T-cell (primary cell): ENCODE measurements around the gene SPOP. TPM values are rescaled to one million over a fixed set of nuclear protein-coding genes. Genes with fewer than 3 reads are reported as not detected.

Source experiments
- ATAC-seq, 4 experiments: fragments of 200-7000 bp in 3 of 4; fragments of 150-1000 bp in 1 of 4; cut with Tn5 transposase; replicated peaks in 1 of 4; 1 replicate in 3 of 4; 2 replicates in 1 of 4; pipeline ENCODE4 v1.10.0; 2021; ENCODE audit warnings: moderate library complexity in 3 of 4, mild to moderate bottlenecking in 2 of 4, moderate number of reproducible peaks in 1 of 4
- CTCF ChIA-PET, 2 donors: fragments of 300-600 bp; sonication (Branson Sonifier 250); formaldehyde crosslinking; loops; one replicate each; lab custom pipeline; 2022; ENCODE audit warnings: antibody characterized with exemption in 2 of 2; lab: Charles Lee
- POLR2A ChIA-PET, 2 donors: fragments of 300-600 bp; sonication (Branson Sonifier 250); formaldehyde crosslinking; loops; one replicate each; lab custom pipeline; 2022; ENCODE audit warnings: antibody characterized with exemption in 2 of 2; lab: Charles Lee
- DNase-seq, 35 experiments: peaks; one replicate each; pipeline versions ENCODE4 v3.0.0 to v3.0.0-alpha.2; 2013 to 2023
- H3K27ac ChIP-seq: one replicate; pipeline ENCODE4 v1.5.1; 2013; ENCODE audit warnings: low read length
- H3K27me3 ChIP-seq, 2 experiments: replicated peaks in 1 of 2; 1 replicate in 1 of 2; 2 replicates in 1 of 2; pipeline versions ENCODE4 v1.6.1 to v1.7.0; 2013; ENCODE audit warnings: low read length in 1 of 2, mixed read lengths in 1 of 2; ENCODE audit not compliant: control insufficient read depth in 2 of 2, insufficient read depth in 2 of 2; ENCODE audit errors: extremely low read depth in 1 of 2
- H3K36me3 ChIP-seq, 2 donors: 1 replicate in 1 of 2; 2 replicates in 1 of 2; pipeline versions ENCODE4 v1.6.1 to v1.7.0; 2013; ENCODE audit warnings: low read length in 1 of 2; ENCODE audit not compliant: control insufficient read depth in 2 of 2, insufficient read depth in 1 of 2; ENCODE audit errors: extremely low read depth in 1 of 2
- H3K4me1 ChIP-seq, 2 experiments: 1 replicate in 1 of 2; 2 replicates in 1 of 2; pipeline versions ENCODE4 v1.6.1 to v1.7.0; 2013; ENCODE audit warnings: low read length in 2 of 2, mixed read lengths in 1 of 2; ENCODE audit not compliant: insufficient read depth in 2 of 2, control insufficient read depth in 1 of 2; ENCODE audit errors: extremely low read depth in 1 of 2
- H3K4me3 ChIP-seq, 2 donors: 1 replicate in 1 of 2; 2 replicates in 1 of 2; pipeline versions ENCODE4 v1.5.1 to v1.7.0; 2013; ENCODE audit warnings: mild to moderate bottlenecking in 2 of 2, low read length in 1 of 2, moderate library complexity in 1 of 2; ENCODE audit not compliant: control insufficient read depth in 1 of 2; ENCODE audit errors: extremely low read depth in 1 of 2
- H3K9me3 ChIP-seq: 2 replicates; pipeline ENCODE4 v1.7.0; 2013
- H3K27ac Mint-ChIP-seq, 2 donors: one replicate each; pipeline ENCODE4 v1.8.0; 2020 to 2021; ENCODE audit warnings: mild to moderate bottlenecking in 2 of 2, mixed read lengths in 2 of 2
- H3K27me3 Mint-ChIP-seq, 2 donors: one replicate each; pipeline ENCODE4 v1.8.0; 2021 to 2022; ENCODE audit warnings: mixed read lengths in 2 of 2
- H3K36me3 Mint-ChIP-seq: one replicate; pipeline ENCODE4 v1.8.0; 2021; ENCODE audit warnings: mixed read lengths
- H3K4me1 Mint-ChIP-seq, 3 donors: one replicate each; pipeline ENCODE4 v1.8.0; 2020 to 2022; ENCODE audit warnings: mixed read lengths in 3 of 3, mild to moderate bottlenecking in 1 of 3
- H3K4me3 Mint-ChIP-seq, 3 donors: one replicate each; pipeline ENCODE4 v1.8.0; 2020 to 2022; ENCODE audit warnings: mild to moderate bottlenecking in 3 of 3, mixed read lengths in 3 of 3, moderate library complexity in 3 of 3
- H3K9me3 Mint-ChIP-seq, 3 donors: one replicate each; pipeline ENCODE4 v1.8.0; 2020 to 2022; ENCODE audit warnings: mixed read lengths in 3 of 3
- WGBS: methylation state at CpG from one replicate; pipeline ENCODE4 v1.1.5; 2013; ENCODE audit warnings: missing lambda C conversion rate; ENCODE audit not compliant: insufficient coverage; 5-methylcytosine and 5-hydroxymethylcytosine counted together
- total RNA-seq, 35 experiments: library from RNA in 6 of 35; stranded (reverse) in 6 of 35; fragments of 120-200 nt in 1 of 35; gene quantifications; one replicate each; pipeline versions ENCODE4 v1.2.1 to v1.2.4 and lab custom pipeline; 2013 to 2026

The SPOP gene
- total RNA-seq, 5 donors from 2014 or later (not counting 1 experiment from before 2014, with no cell fraction given), result 67.1 to 80.4 (median 71.5) TPM

- peak overlapping the region; percentile 26 to 45 for H3K4me3 ChIP-seq
- H3K4me1 ChIP-seq, result peaks cover 22 to 45% of the 10 kb centered on the region in 2 experiments
- H3K27ac ChIP-seq, result peak overlapping the region; percentile 82
Observed at GRCh38 chr17:49688848-49689247, 11.0 kb upstream of the SPOP start.

GRCh38 chr17:49687878-49688491, 10.1 kb upstream of the SPOP start:
- Mint-ChIP-seq H3K27ac (peak overlapping the region; percentile 92 to 96), H3K4me3 (peak overlapping the region; percentile 75 to 83 (median 82)), H3K36me3 (no peaks in the 10 kb centered on the region), H3K9me3 (no peaks in the 10 kb centered on the region), H3K4me1 (peaks cover 43 to 51% (median 49%) of the 10 kb centered on the region in 3 donors), H3K27me3 (no peaks in the 10 kb centered on the region)
- H3K9me3 ChIP-seq, result no peaks in the 10 kb centered on the region
- peaks cover 0 to 2% of the 10 kb centered on the region in 2 donors for H3K36me3 ChIP-seq
- POLR2A ChIA-PET, result no interaction called here
- peak overlapping the region; percentile 45 to 57 for H3K4me3 ChIP-seq
- DNase-seq (peak in 9 of 35 experiments; percentile 13 to 65 (median 21)), ATAC-seq (peak; percentile 89 to 98 (median 96))
- H3K27ac ChIP-seq, result peak overlapping the region; percentile 82
- no peaks in the 10 kb centered on the region for H3K27me3 ChIP-seq
- 60% methylated on average over 2 of the region's 10 CpGs for WGBS
- CTCF ChIA-PET, result interaction anchor here (0.6 to 1.1 kb wide), 4 partner anchors 17 to 117 kb away, joined by 3 to 11 read pairs (median 6); no protein-coding TSS in a partner anchor
- peaks cover 22 to 45% of the 10 kb centered on the region in 2 experiments for H3K4me1 ChIP-seq

More at GRCh38 chr17:49688848-49689247, 11.0 kb upstream of the SPOP start:
- WGBS, result 93% methylated on average over 4 of the region's 4 CpGs
- Histone ChIP-seq H3K9me3 (no peaks in the 10 kb centered on the region), H3K36me3 (peaks cover 0 to 2% of the 10 kb centered on the region in 2 donors), H3K27me3 (no peaks in the 10 kb centered on the region)
- ChIA-PET CTCF (interaction anchor here in 1 of 2 donors (0.7 to 1.1 kb wide), 2 partner anchors 23 to 118 kb away, joined by 3 to 8 read pairs; no protein-coding TSS in a partner anchor), POLR2A (interaction anchor here (0.5 to 0.6 kb wide), 2 partner anchors 10 to 12 kb away, joined by 3 read pairs; no protein-coding TSS in a partner anchor)
- Mint-ChIP-seq H3K36me3 (no peaks in the 10 kb centered on the region), H3K27me3 (no peaks in the 10 kb centered on the region), H3K4me3 (peak overlapping the region; percentile 74 to 82 (median 81)), H3K27ac (peak overlapping the region; percentile 84 to 94), H3K4me1 (peaks cover 45 to 52% (median 49%) of the 10 kb centered on the region in 3 donors), H3K9me3 (no peaks in the 10 kb centered on the region)
- DNase-seq (no peak), ATAC-seq (no peak)

- H3K4me1 ChIP-seq, result peaks cover 8 to 16% of the 10 kb centered on the region in 2 experiments
- H3K27me3 Mint-ChIP-seq, result no peaks in the 10 kb centered on the region
- H3K27ac ChIP-seq, result no peak overlapping the region
- H3K4me3 Mint-ChIP-seq, result no peak overlapping the region
- no peaks in the 10 kb centered on the region for H3K9me3 ChIP-seq
- no peaks in the 10 kb centered on the region for H3K36me3 ChIP-seq
- H3K9me3 Mint-ChIP-seq, result no peaks in the 10 kb centered on the region
- 86% methylated on average over 5 of the region's 9 CpGs for WGBS
- DNase-seq (no peak), ATAC-seq (no peak)
- no peaks in the 10 kb centered on the region for H3K36me3 Mint-ChIP-seq
- peak overlapping the region in 1 of 2 donors; percentile 5 for H3K27ac Mint-ChIP-seq
- no peaks in the 10 kb centered on the region for H3K27me3 ChIP-seq
- CTCF ChIA-PET, result interaction anchor here (0.6 to 1.5 kb wide), 4 partner anchors 15 to 471 kb away, joined by 3 to 9 read pairs (median 4); partner anchors contain the start of genes ABI3 (in 1 of the 2) and GNGT2 (in 1 of the 2)
- H3K4me3 ChIP-seq, result no peak overlapping the region
- peaks cover 15 to 21% (median 17%) of the 10 kb centered on the region in 3 donors for H3K4me1 Mint-ChIP-seq
- POLR2A ChIA-PET, result no interaction called here
Observed at GRCh38 chr17:49681106-49681979, 3.4 kb upstream of the SPOP start.

GRCh38 chr17:49680314-49680713, 2.4 kb upstream of the SPOP start:
- 80% methylated on average over 3 of the region's 6 CpGs for WGBS

GRCh38 chr17:49677134-49677932, 564 bp downstream of the SPOP start:
- Histone ChIP-seq H3K36me3 (peaks cover 8 to 13% of the 10 kb centered on the region in 2 donors), H3K4me1 (peaks cover 24 to 31% of the 10 kb centered on the region in 2 experiments), H3K27me3 (no peaks in the 10 kb centered on the region), H3K27ac (peak overlapping the region; percentile 99), H3K4me3 (peak overlapping the region; percentile 82 to 89), H3K9me3 (no peaks in the 10 kb centered on the region)
- peak; percentile 62 to 67 (median 66) for ATAC-seq
- peaks cover 16% of the 10 kb centered on the region for H3K36me3 Mint-ChIP-seq
- no peaks in the 10 kb centered on the region for H3K9me3 Mint-ChIP-seq
- 0% methylated on average over 17 of the region's 34 CpGs for WGBS
- H3K27ac Mint-ChIP-seq, result peak overlapping the region; percentile 95 to 98
- ChIA-PET POLR2A (interaction anchor here (0.5 to 1.2 kb wide), 13 partner anchors 12 to 1368 kb away, joined by 3 to 13 read pairs (median 6); partner anchors contain the start of gene SLC35B1 (in 1 of the 2)), CTCF (interaction anchor here (0.6 to 1.0 kb wide), 13 partner anchors 9 to 1235 kb away, joined by 3 to 9 read pairs (median 5); no protein-coding TSS in a partner anchor)
- peaks cover 49 to 57% (median 50%) of the 10 kb centered on the region in 3 donors for H3K4me1 Mint-ChIP-seq
- peak; percentile 87 to 98 (median 93) for DNase-seq
- peak overlapping the region; percentile 79 to 91 (median 89) for H3K4me3 Mint-ChIP-seq
- H3K27me3 Mint-ChIP-seq, result no peaks in the 10 kb centered on the region

More at GRCh38 chr17:49680314-49680713, 2.4 kb upstream of the SPOP start:
- Mint-ChIP-seq H3K4me1 (peaks cover 26 to 32% (median 27%) of the 10 kb centered on the region in 3 donors), H3K27ac (no peak overlapping the region), H3K27me3 (no peaks in the 10 kb centered on the region), H3K4me3 (no peak overlapping the region), H3K36me3 (peaks cover 1% of the 10 kb centered on the region), H3K9me3 (no peaks in the 10 kb centered on the region)
- DNase-seq (no peak), ATAC-seq (no peak)
- CTCF ChIA-PET, result interaction anchor here (0.7 to 1.0 kb wide), 2 partner anchors 11 to 87 kb away, joined by 4 read pairs; no protein-coding TSS in a partner anchor
- Histone ChIP-seq H3K9me3 (no peaks in the 10 kb centered on the region), H3K36me3 (peaks cover 5 to 8% of the 10 kb centered on the region in 2 donors), H3K4me3 (no peak overlapping the region), H3K4me1 (peaks cover 17 to 21% of the 10 kb centered on the region in 2 experiments), H3K27ac (no peak overlapping the region), H3K27me3 (no peaks in the 10 kb centered on the region)
- POLR2A ChIA-PET, result interaction anchor here (0.5 to 0.7 kb wide), 3 partner anchors 30 to 1741 kb away, joined by 3 to 4 read pairs (median 3); no protein-coding TSS in a partner anchor
